Natural killer cell (primary cell): Measurements from ENCODE around the gene BSPH1. TPM values are rescaled to one million over a fixed set of nuclear protein-coding genes. Genes with fewer than 3 reads are reported as not detected.

Experiments
- ATAC-seq, 3 donors: fragments of 150-1000 bp in 2 of 3; fragments of 200-7000 bp in 1 of 3; cut with Tn5 transposase; 1 replicate in 1 of 3; 2 replicates in 2 of 3; pipeline ENCODE4 v1.10.0; 2021; ENCODE audit warnings: mild to moderate bottlenecking in 2 of 3, moderate library complexity in 2 of 3
- DNase-seq, 2 donors: peaks; one replicate each; pipeline versions ENCODE4 v3.0.0 to v3.0.0-alpha.2; 2013 to 2021; ENCODE audit warnings: mixed read lengths in 1 of 2
- H3K27ac ChIP-seq: one replicate; pipeline ENCODE4 v1.5.1; 2013; ENCODE audit warnings: mild to moderate bottlenecking, low read length
- H3K27me3 ChIP-seq: one replicate; pipeline ENCODE4 v1.6.1; 2013; ENCODE audit warnings: low read length; ENCODE audit not compliant: control insufficient read depth, insufficient read depth
- H3K36me3 ChIP-seq: one replicate; pipeline ENCODE4 v1.6.1; 2013; ENCODE audit warnings: low read length; ENCODE audit not compliant: control insufficient read depth, insufficient read depth
- H3K4me1 ChIP-seq: one replicate; pipeline ENCODE4 v1.6.1; 2013; ENCODE audit warnings: low read length; ENCODE audit not compliant: control insufficient read depth, insufficient read depth
- H3K4me3 ChIP-seq: one replicate; pipeline ENCODE4 v1.5.1; 2013; ENCODE audit warnings: low read length
- H3K9me3 ChIP-seq: one replicate; pipeline ENCODE4 v1.6.1; 2013; ENCODE audit warnings: low read length; ENCODE audit not compliant: control insufficient read depth, insufficient read depth
- H3K27ac Mint-ChIP-seq, 2 donors: one replicate each; pipeline ENCODE4 v1.8.0; 2022; ENCODE audit warnings: mild to moderate bottlenecking in 2 of 2, mixed read lengths in 2 of 2, moderate library complexity in 1 of 2
- H3K27me3 Mint-ChIP-seq, 2 donors: one replicate each; pipeline ENCODE4 v1.8.0; 2022; ENCODE audit warnings: low read depth in 2 of 2, mixed read lengths in 2 of 2
- H3K36me3 Mint-ChIP-seq: one replicate; pipeline ENCODE4 v1.8.0; 2022; ENCODE audit warnings: mixed read lengths
- H3K4me1 Mint-ChIP-seq, 2 donors: one replicate each; pipeline ENCODE4 v1.8.0; 2022; ENCODE audit warnings: mixed read lengths in 2 of 2
- H3K4me3 Mint-ChIP-seq: one replicate; pipeline ENCODE4 v1.8.0; 2022; ENCODE audit warnings: mild to moderate bottlenecking, moderate library complexity, mixed read lengths
- H3K9me3 Mint-ChIP-seq, 2 donors: one replicate each; pipeline ENCODE4 v1.8.0; 2022; ENCODE audit warnings: mixed read lengths in 2 of 2
- CTCF ChIP-seq: fragments of 200-600 bp; IDR thresholded peaks from one replicate; pipeline ENCODE4 v1.8.0; 2022; ENCODE audit warnings: antibody characterized with exemption
- WGBS: methylation state at CpG from one replicate; pipeline ENCODE4 v1.1.7; 2013; ENCODE audit warnings: missing lambda C conversion rate; ENCODE audit not compliant: insufficient coverage; 5-methylcytosine and 5-hydroxymethylcytosine counted together
- intact Hi-C: fragments of 100-400 bp; cut with micrococcal nuclease; formaldehyde crosslinking; loops from one replicate; pipeline ENCODE4 v1.14.2; 2022
- total RNA-seq, 4 donors: library from RNA; stranded (reverse); fragments of 120-200 nt in 1 of 4; gene quantifications; one replicate each; pipeline versions ENCODE4 v1.2.3 to v1.2.4, GENCODE V29; 2013 to 2022

BSPH1 gene
- total RNA-seq, 3 donors from 2014 or later (not counting 1 experiment from before 2014, with no cell fraction given) = not detected

- Mint-ChIP-seq H3K27me3 (peaks cover 9 to 32% of the 10 kb centered on the region in 2 donors), H3K4me1 (no peaks in the 10 kb centered on the region), H3K4me3 (no peak overlapping the region), H3K36me3 (no peaks in the 10 kb centered on the region), H3K27ac (no peak overlapping the region), H3K9me3 (no peaks in the 10 kb centered on the region)
- Histone ChIP-seq H3K27me3 (no peaks in the 10 kb centered on the region), H3K27ac (no peak overlapping the region), H3K4me1 (no peaks in the 10 kb centered on the region), H3K36me3 (no peaks in the 10 kb centered on the region), H3K4me3 (no peak overlapping the region), H3K9me3 (no peaks in the 10 kb centered on the region)
- TF ChIP-seq CTCF = no peak
- DNase-seq = no peak
- intact Hi-C loops = no loop called here
- WGBS = 86% methylated on average over 7 of the region's 7 CpGs
- ATAC-seq = no peak
Measured at GRCh38 chr19:48029431-48029830, 37.5 kb upstream of the BSPH1 start.

GRCh38 chr19:48025480-48025879 lies 33.5 kb upstream of the BSPH1 start:
- no peak for ATAC-seq
- intact Hi-C loops = no loop called here
- H3K27ac Mint-ChIP-seq = no peak overlapping the region
- Histone ChIP-seq H3K36me3 (no peaks in the 10 kb centered on the region), H3K27ac (no peak overlapping the region), H3K27me3 (no peaks in the 10 kb centered on the region), H3K4me3 (no peak overlapping the region), H3K4me1 (no peaks in the 10 kb centered on the region), H3K9me3 (no peaks in the 10 kb centered on the region)
- H3K36me3 Mint-ChIP-seq = no peaks in the 10 kb centered on the region
- TF ChIP-seq CTCF = no peak
- no peak overlapping the region for H3K4me3 Mint-ChIP-seq
- H3K4me1 Mint-ChIP-seq = no peaks in the 10 kb centered on the region
- no peak for DNase-seq
- no peaks in the 10 kb centered on the region for H3K9me3 Mint-ChIP-seq
- peaks cover 16 to 22% of the 10 kb centered on the region in 2 donors for H3K27me3 Mint-ChIP-seq
- WGBS = 83% methylated on average over 3 of the region's 3 CpGs

GRCh38 chr19:48023518-48023917 lies 31.5 kb upstream of the BSPH1 start:
- Mint-ChIP-seq H3K4me1 (no peaks in the 10 kb centered on the region), H3K27ac (no peak overlapping the region), H3K9me3 (no peaks in the 10 kb centered on the region), H3K36me3 (no peaks in the 10 kb centered on the region), H3K4me3 (no peak overlapping the region), H3K27me3 (peaks cover 19 to 22% of the 10 kb centered on the region in 2 donors)
- Histone ChIP-seq H3K27me3 (no peaks in the 10 kb centered on the region), H3K36me3 (no peaks in the 10 kb centered on the region), H3K4me1 (no peaks in the 10 kb centered on the region), H3K27ac (no peak overlapping the region), H3K4me3 (no peak overlapping the region), H3K9me3 (no peaks in the 10 kb centered on the region)
- TF ChIP-seq CTCF = no peak
- WGBS = 83% methylated on average over 1 of the region's 3 CpGs
- ATAC-seq = no peak
- no peak for DNase-seq
- intact Hi-C loops = no loop called here

- no peak for DNase-seq
- no peaks in the 10 kb centered on the region for H3K36me3 Mint-ChIP-seq
- TF ChIP-seq CTCF = no peak
- intact Hi-C loops = no loop called here
- no peak overlapping the region for H3K4me3 Mint-ChIP-seq
- Histone ChIP-seq H3K27me3 (no peaks in the 10 kb centered on the region), H3K4me1 (no peaks in the 10 kb centered on the region), H3K36me3 (no peaks in the 10 kb centered on the region), H3K4me3 (no peak overlapping the region), H3K27ac (no peak overlapping the region), H3K9me3 (no peaks in the 10 kb centered on the region)
- no peaks in the 10 kb centered on the region for H3K9me3 Mint-ChIP-seq
- no peak for ATAC-seq
- no peak overlapping the region for H3K27ac Mint-ChIP-seq
- no peaks in the 10 kb centered on the region for H3K4me1 Mint-ChIP-seq
- 58% methylated on average over 2 of the region's 2 CpGs for WGBS
- H3K27me3 Mint-ChIP-seq = peaks cover 17 to 22% of the 10 kb centered on the region in 2 donors
Measured at GRCh38 chr19:48023011-48023410, 31.0 kb upstream of the BSPH1 start.
